Measurements from ENCODE around the gene SHANK2. TPM values are rescaled to one million over a fixed set of nuclear protein-coding genes. Genes with fewer than 3 reads are reported as not detected.
A peak's percentile ranks its signal among the peaks of the same experiment; 100 is the strongest.

SHANK2 gene
- total and polyA plus RNA-seq, 7 donors = 3.5 to 43.8 (median 8.0) TPM

DNA sequence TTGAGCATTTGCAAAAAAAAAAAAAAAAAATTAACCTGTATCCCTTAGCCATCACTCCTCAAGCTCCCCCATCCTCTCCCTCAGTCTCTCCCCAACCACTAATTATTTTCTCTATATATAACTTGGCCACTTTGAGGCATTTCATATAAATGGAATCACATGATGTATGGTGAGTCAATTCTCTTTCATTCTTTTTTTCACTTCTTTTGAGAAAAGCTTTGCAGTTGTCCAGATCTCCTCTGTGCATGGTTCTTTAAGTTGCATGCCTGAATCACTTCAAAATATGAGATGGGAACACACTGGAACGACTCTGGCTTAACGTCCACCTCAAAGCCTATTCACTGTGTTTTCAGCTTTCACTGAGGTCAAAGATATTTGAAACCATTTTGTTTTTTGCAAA lies 40.7 kb downstream of the SHANK2 start:
- TF ChIP-seq POLR2AphosphoS5 (IDR thresholded peaks at IDR 0.05) (no peak), POLR2A (IDR thresholded peaks at IDR 0.05) (no peak), EP300 (IDR thresholded peaks at IDR 0.05) (no peak)
- TF ChIP-seq, protein P1, sequence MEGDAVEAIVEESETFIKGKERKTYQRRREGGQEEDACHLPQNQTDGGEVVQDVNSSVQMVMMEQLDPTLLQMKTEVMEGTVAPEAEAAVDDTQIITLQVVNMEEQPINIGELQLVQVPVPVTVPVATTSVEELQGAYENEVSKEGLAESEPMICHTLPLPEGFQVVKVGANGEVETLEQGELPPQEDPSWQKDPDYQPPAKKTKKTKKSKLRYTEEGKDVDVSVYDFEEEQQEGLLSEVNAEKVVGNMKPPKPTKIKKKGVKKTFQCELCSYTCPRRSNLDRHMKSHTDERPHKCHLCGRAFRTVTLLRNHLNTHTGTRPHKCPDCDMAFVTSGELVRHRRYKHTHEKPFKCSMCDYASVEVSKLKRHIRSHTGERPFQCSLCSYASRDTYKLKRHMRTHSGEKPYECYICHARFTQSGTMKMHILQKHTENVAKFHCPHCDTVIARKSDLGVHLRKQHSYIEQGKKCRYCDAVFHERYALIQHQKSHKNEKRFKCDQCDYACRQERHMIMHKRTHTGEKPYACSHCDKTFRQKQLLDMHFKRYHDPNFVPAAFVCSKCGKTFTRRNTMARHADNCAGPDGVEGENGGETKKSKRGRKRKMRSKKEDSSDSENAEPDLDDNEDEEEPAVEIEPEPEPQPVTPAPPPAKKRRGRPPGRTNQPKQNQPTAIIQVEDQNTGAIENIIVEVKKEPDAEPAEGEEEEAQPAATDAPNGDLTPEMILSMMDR (IDR thresholded peaks at IDR 0.05) = no peak
- DNase-seq = no peak
- peaks cover 0 to 15% (median 9%) of the 10 kb centered on the region in 4 donors for H3K4me1 ChIP-seq
- WGBS, 2 donors = 79 to 84% methylated on average over 2 of the region's 2 CpGs
- no peaks in the 10 kb centered on the region for H3K36me3 ChIP-seq
- no peak overlapping the region for H3K27ac ChIP-seq
- intact Hi-C loops (cut with DNase I) = no loop called here
- no peak overlapping the region for H3K4me3 ChIP-seq
- H3K9me3 ChIP-seq = peaks cover 0 to 3% (median 0%) of the 10 kb centered on the region in 4 donors
- H3K27me3 ChIP-seq = no peaks in the 10 kb centered on the region

- no peak overlapping the region for H3K4me3 ChIP-seq
- no peaks in the 10 kb centered on the region for H3K27me3 ChIP-seq
- WGBS, 2 donors = 85 to 88% methylated on average over 8 of the region's 8 CpGs
- peaks cover 0 to 23% (median 15%) of the 10 kb centered on the region in 4 donors for H3K4me1 ChIP-seq
- intact Hi-C loops (cut with DNase I) = no loop called here
- H3K9me3 ChIP-seq = peaks cover 0 to 3% (median 0%) of the 10 kb centered on the region in 4 donors
- DNase-seq = peak; percentile 63
- TF ChIP-seq POLR2A (IDR thresholded peaks at IDR 0.05) (no peak), POLR2AphosphoS5 (IDR thresholded peaks at IDR 0.05) (no peak), EP300 (IDR thresholded peaks at IDR 0.05) (no peak)
- TF ChIP-seq, protein P1 (IDR thresholded peaks at IDR 0.05) = no peak
- H3K27ac ChIP-seq = no peak overlapping the region
- no peaks in the 10 kb centered on the region for H3K36me3 ChIP-seq
Measured at GRCh38 chr11:71210861-71211260, 41.5 kb downstream of the SHANK2 start.

DNA sequence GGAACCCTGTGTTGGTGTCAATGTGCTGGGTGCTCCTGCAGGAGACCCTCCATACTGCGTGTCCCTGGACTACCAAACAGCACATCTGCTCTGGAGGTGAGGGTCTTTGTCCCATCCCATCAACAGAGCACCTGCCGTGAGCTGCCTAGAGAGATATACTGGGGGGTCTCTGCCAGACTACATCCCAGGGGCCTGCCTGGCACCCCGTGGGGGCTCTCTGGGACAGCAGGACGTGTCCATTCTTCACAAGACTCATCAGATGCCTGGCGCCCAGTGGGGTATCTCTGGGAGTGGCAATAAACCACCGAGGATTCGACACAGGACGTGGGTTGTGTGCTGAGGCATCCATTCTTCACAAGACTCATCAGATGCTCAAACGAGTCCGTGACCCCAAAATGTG lies 42.7 kb downstream of the SHANK2 start:
- H3K27ac ChIP-seq = no peak overlapping the region
- H3K4me3 ChIP-seq = no peak overlapping the region
- H3K9me3 ChIP-seq = peaks cover 0 to 3% (median 0%) of the 10 kb centered on the region in 4 donors
- no peaks in the 10 kb centered on the region for H3K27me3 ChIP-seq
- TF ChIP-seq POLR2A (IDR thresholded peaks at IDR 0.05) = no peak
- TF ChIP-seq EP300 (IDR thresholded peaks at IDR 0.05) = no peak
- TF ChIP-seq, protein P1 (IDR thresholded peaks at IDR 0.05) = no peak
- no peak for TF ChIP-seq POLR2AphosphoS5 (IDR thresholded peaks at IDR 0.05)
- peak; percentile 27 for DNase-seq
- no peaks in the 10 kb centered on the region for H3K36me3 ChIP-seq
- 88 to 91% methylated on average over 10 of the region's 10 CpGs for WGBS, 2 donors
- intact Hi-C loops (cut with DNase I) = no loop called here
- H3K4me1 ChIP-seq = peaks cover 0 to 29% (median 17%) of the 10 kb centered on the region in 4 donors

- Histone ChIP-seq H3K4me1 (peaks cover 0 to 29% (median 17%) of the 10 kb centered on the region in 4 donors), H3K4me3 (no peak overlapping the region), H3K27ac (no peak overlapping the region), H3K36me3 (no peaks in the 10 kb centered on the region), H3K27me3 (no peaks in the 10 kb centered on the region), H3K9me3 (peaks cover 0 to 3% (median 0%) of the 10 kb centered on the region in 4 donors)
- TF ChIP-seq, protein P1 (IDR thresholded peaks at IDR 0.05) = no peak
- TF ChIP-seq POLR2AphosphoS5 (IDR thresholded peaks at IDR 0.05) = no peak
- TF ChIP-seq EP300 (IDR thresholded peaks at IDR 0.05) = no peak
- 60 to 76% methylated on average over 7 of the region's 7 CpGs for WGBS, 2 donors
- peak; percentile 59 for DNase-seq
- intact Hi-C loops (cut with DNase I) = no loop called here
Measured at GRCh38 chr11:71209181-71209580, 43.2 kb downstream of the SHANK2 start.

All from sigmoid colon (tissue), 7 donors.